ENCODE data around the gene PTER. TPM values are rescaled to one million over a fixed set of nuclear protein-coding genes. Genes with fewer than 3 reads are reported as not detected.

The PTER gene
- total and polyA plus RNA-seq, 9 of the 15 experiments (the other 6 are each of a cell fraction or from before 2014, with no cell fraction given): 15.5 to 42.1 (median 28.6) TPM

DNA sequence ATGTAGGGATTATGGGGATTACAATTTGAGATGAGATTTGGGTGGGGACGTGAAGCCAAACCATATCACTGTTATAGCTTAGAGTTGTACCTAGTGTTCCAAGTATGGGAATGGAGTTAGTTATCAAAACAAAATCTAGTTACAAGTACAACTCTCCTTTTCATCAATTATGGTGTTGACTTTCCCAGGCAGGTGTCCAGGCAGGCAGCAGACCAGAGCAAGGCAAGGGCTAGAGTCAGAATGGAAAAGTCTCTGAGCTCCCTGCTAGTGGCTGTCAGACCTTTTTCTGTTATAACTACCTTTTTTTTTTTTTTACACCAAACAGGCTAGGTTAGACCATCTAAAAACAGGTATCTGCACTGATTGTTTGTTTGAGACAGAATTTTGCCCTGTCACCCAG lies 29.2 kb downstream of the PTER start:
- no TSS peak for BruUV-seq (replicated peaks)
- H3K9me1 ChIP-seq (ENCODE audit: control insufficient read depth, insufficient read depth, low read length): no peaks in the 10 kb centered on the region
- no peak overlapping the region for H3K4me3 ChIP-seq
- no peak overlapping the region for H3K4me2 ChIP-seq (ENCODE audit: insufficient read depth, low read length)
- WGBS (ENCODE audit: insufficient coverage, low coverage, missing lambda C conversion rate): 73% methylated on average over 1 of the region's 1 CpG
- DNase-seq (ENCODE audit: extremely low read depth in 1 of 4, low spot score in 3 of 4): no peak
- in situ Hi-C loops (cut with MboI) (no loop called here), intact Hi-C loops (cut with micrococcal nuclease) (no loop called here)
- ATAC-seq: no peak
- ChIA-PET CTCF (ENCODE audit: low intra/inter-chr PET ratio) (no interaction called here), POLR2A (no interaction called here)
- no peak for FAIRE-seq
- no peaks in the 10 kb centered on the region for H3K27me3 ChIP-seq (ENCODE audit: control insufficient read depth in 2 of 2, insufficient read depth in 2 of 2, low read length in 2 of 2)
- no peak overlapping the region for H3K9ac ChIP-seq (ENCODE audit: insufficient read depth in 1 of 2, low read depth in 2 of 2, low read length in 2 of 2)
- H2AFZ ChIP-seq (ENCODE audit: low read depth, low read length): no peak overlapping the region
- H3K36me3 ChIP-seq (ENCODE audit: control insufficient read depth, insufficient read depth, low read length): peaks cover 10% of the 10 kb centered on the region
- TF ChIP-seq ZNF311 (CRISPR knock-in tag; IDR thresholded peaks at IDR 0.05) (no peak), EP300 (IDR thresholded peaks at IDR 0.05; ENCODE audit: low read length) (no peak), SREBF2 (CRISPR knock-in tag; IDR thresholded peaks at IDR 0.05) (no peak), NFATC3 (IDR thresholded peaks at IDR 0.05) (no peak)
- TF ChIP-seq, protein P1, sequence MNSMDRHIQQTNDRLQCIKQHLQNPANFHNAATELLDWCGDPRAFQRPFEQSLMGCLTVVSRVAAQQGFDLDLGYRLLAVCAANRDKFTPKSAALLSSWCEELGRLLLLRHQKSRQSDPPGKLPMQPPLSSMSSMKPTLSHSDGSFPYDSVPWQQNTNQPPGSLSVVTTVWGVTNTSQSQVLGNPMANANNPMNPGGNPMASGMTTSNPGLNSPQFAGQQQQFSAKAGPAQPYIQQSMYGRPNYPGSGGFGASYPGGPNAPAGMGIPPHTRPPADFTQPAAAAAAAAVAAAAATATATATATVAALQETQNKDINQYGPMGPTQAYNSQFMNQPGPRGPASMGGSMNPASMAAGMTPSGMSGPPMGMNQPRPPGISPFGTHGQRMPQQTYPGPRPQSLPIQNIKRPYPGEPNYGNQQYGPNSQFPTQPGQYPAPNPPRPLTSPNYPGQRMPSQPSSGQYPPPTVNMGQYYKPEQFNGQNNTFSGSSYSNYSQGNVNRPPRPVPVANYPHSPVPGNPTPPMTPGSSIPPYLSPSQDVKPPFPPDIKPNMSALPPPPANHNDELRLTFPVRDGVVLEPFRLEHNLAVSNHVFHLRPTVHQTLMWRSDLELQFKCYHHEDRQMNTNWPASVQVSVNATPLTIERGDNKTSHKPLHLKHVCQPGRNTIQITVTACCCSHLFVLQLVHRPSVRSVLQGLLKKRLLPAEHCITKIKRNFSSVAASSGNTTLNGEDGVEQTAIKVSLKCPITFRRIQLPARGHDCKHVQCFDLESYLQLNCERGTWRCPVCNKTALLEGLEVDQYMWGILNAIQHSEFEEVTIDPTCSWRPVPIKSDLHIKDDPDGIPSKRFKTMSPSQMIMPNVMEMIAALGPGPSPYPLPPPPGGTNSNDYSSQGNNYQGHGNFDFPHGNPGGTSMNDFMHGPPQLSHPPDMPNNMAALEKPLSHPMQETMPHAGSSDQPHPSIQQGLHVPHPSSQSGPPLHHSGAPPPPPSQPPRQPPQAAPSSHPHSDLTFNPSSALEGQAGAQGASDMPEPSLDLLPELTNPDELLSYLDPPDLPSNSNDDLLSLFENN (IDR thresholded peaks at IDR 0.05; ENCODE audit: low read depth in 2 of 2, low read length in 2 of 2): no peak
- TF ChIP-seq, protein P2, sequence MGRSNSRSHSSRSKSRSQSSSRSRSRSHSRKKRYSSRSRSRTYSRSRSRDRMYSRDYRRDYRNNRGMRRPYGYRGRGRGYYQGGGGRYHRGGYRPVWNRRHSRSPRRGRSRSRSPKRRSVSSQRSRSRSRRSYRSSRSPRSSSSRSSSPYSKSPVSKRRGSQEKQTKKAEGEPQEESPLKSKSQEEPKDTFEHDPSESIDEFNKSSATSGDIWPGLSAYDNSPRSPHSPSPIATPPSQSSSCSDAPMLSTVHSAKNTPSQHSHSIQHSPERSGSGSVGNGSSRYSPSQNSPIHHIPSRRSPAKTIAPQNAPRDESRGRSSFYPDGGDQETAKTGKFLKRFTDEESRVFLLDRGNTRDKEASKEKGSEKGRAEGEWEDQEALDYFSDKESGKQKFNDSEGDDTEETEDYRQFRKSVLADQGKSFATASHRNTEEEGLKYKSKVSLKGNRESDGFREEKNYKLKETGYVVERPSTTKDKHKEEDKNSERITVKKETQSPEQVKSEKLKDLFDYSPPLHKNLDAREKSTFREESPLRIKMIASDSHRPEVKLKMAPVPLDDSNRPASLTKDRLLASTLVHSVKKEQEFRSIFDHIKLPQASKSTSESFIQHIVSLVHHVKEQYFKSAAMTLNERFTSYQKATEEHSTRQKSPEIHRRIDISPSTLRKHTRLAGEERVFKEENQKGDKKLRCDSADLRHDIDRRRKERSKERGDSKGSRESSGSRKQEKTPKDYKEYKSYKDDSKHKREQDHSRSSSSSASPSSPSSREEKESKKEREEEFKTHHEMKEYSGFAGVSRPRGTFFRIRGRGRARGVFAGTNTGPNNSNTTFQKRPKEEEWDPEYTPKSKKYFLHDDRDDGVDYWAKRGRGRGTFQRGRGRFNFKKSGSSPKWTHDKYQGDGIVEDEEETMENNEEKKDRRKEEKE (IDR thresholded peaks at IDR 0.05; ENCODE audit: borderline replicate concordance in 1 of 2, control insufficient read depth in 1 of 2, low read depth in 2 of 2, low read length in 1 of 2): no peak
- peaks cover 0 to 8% of the 10 kb centered on the region in 2 experiments; a peak in 4 of 5 replicates for H3K4me1 ChIP-seq (replicated peaks in 1 of 2; ENCODE audit: control insufficient read depth in 2 of 2, insufficient read depth in 2 of 2, low read length in 2 of 2)
- H3K79me2 ChIP-seq (ENCODE audit: control insufficient read depth, insufficient read depth, low read length): 0 out of 3 replicates have a peak, but pooled peaks cover 2% of the 10 kb centered on the region
- H4K20me1 ChIP-seq (replicated peaks; ENCODE audit: control insufficient read depth, insufficient read depth, low read length): no peaks in the 10 kb centered on the region
- H3K9me3 ChIP-seq (replicated peaks; ENCODE audit: control insufficient read depth, insufficient read depth, low read depth, low read length): peaks cover 4% of the 10 kb centered on the region; the same call in 1 of the 2 replicates
- H3K27ac ChIP-seq (ENCODE audit: extremely low read depth, low read depth, low read length): no peak overlapping the region

Measured in K562 (cell line).